Type B pancreatic cell (in vitro differentiated cells): ENCODE measurements around the gene OR2A5. TPM values are rescaled to one million over a fixed set of nuclear protein-coding genes. Genes with fewer than 3 reads are reported as not detected.

ENCODE experiments used
- DNase-seq: peaks from one replicate; pipeline ENCODE4 v3.0.0; 2021; ENCODE audit warnings: mixed read lengths; ENCODE audit not compliant: unreplicated experiment; ENCODE audit errors: extremely low spot score
- H3K27ac Mint-ChIP-seq: 2 replicates; pipeline ENCODE4 v1.8.0; 2021; ENCODE audit warnings: mild to moderate bottlenecking, mixed read lengths
- H3K27me3 Mint-ChIP-seq: 2 replicates; pipeline ENCODE4 v1.8.0; 2021; ENCODE audit warnings: mixed read lengths
- H3K36me3 Mint-ChIP-seq: 2 replicates; pipeline ENCODE4 v1.8.0; 2021; ENCODE audit warnings: mixed read lengths
- H3K4me1 Mint-ChIP-seq: one replicate; pipeline ENCODE4 v1.8.0; 2021; ENCODE audit warnings: mixed read lengths; ENCODE audit not compliant: unreplicated experiment
- H3K4me3 Mint-ChIP-seq: 2 replicates; pipeline ENCODE4 v1.8.0; 2021; ENCODE audit warnings: mild to moderate bottlenecking, mixed read lengths
- H3K9me3 Mint-ChIP-seq: 2 replicates; pipeline ENCODE4 v1.8.0; 2021; ENCODE audit warnings: mixed read lengths
- CTCF ChIP-seq: fragments of 200-600 bp; sonication (generic); conservative IDR thresholded peaks from 2 replicates; pipeline ENCODE4 v1.5.0; 2021; ENCODE audit warnings: antibody characterized with exemption, mild to moderate bottlenecking
- total RNA-seq: library from RNA; stranded (reverse); gene quantifications from 2 replicates; pipeline ENCODE4 v1.2.1, GENCODE V29; 2021; ENCODE audit warnings: low replicate concordance

OR2A5 gene
- total RNA-seq, 1 donor from 2014 or later = not detected

- Mint-ChIP-seq H3K36me3 (no peaks in the 10 kb centered on the region), H3K27ac (no peak overlapping the region), H3K9me3 (no peaks in the 10 kb centered on the region), H3K4me3 (no peak overlapping the region), H3K27me3 (no peaks in the 10 kb centered on the region), H3K4me1 (no peaks in the 10 kb centered on the region)
- no peak for TF ChIP-seq CTCF
- DNase-seq = no peak
Observed at GRCh38 chr7:144098776-144099175, 50.0 kb downstream of the OR2A5 start.

- DNase-seq = no peak
- TF ChIP-seq CTCF = no peak
Observed at GRCh38 chr7:144100607-144101006, 51.9 kb downstream of the OR2A5 start.

GRCh38 chr7:144102041-144102440, 53.3 kb downstream of the OR2A5 start:
- no peak for TF ChIP-seq CTCF
- Mint-ChIP-seq H3K4me3 (no peak overlapping the region), H3K27ac (no peak overlapping the region), H3K36me3 (no peaks in the 10 kb centered on the region), H3K27me3 (no peaks in the 10 kb centered on the region), H3K9me3 (no peaks in the 10 kb centered on the region), H3K4me1 (no peaks in the 10 kb centered on the region)
- no peak for DNase-seq

More at GRCh38 chr7:144100607-144101006, 51.9 kb downstream of the OR2A5 start:
- Mint-ChIP-seq H3K4me3 (no peak overlapping the region), H3K36me3 (no peaks in the 10 kb centered on the region), H3K4me1 (no peaks in the 10 kb centered on the region), H3K9me3 (no peaks in the 10 kb centered on the region), H3K27me3 (no peaks in the 10 kb centered on the region), H3K27ac (no peak overlapping the region)

- TF ChIP-seq CTCF = no peak
- H3K9me3 Mint-ChIP-seq = no peaks in the 10 kb centered on the region
- DNase-seq = no peak
- H3K36me3 Mint-ChIP-seq = no peaks in the 10 kb centered on the region
- no peak overlapping the region for H3K4me3 Mint-ChIP-seq
- no peaks in the 10 kb centered on the region for H3K27me3 Mint-ChIP-seq
- no peaks in the 10 kb centered on the region for H3K4me1 Mint-ChIP-seq
- H3K27ac Mint-ChIP-seq = no peak overlapping the region
Observed at GRCh38 chr7:144105211-144105610, 56.5 kb downstream of the OR2A5 start.

Other genes starting within 250 kb of the OR2A5 start
- gene TCAF1, start 146.8 kb upstream of the OR2A5 start, total RNA-seq = 50.0 and 71.2 TPM in 2 replicates
- not detected in 2 replicates for gene OR2F2, start 113.7 kb upstream of the OR2A5 start, total RNA-seq
- gene OR2F1, start 94.1 kb upstream of the OR2A5 start, total RNA-seq = not detected in 2 replicates
- not detected in 2 replicates for gene OR6B1, start 48.6 kb upstream of the OR2A5 start, total RNA-seq
- not detected in 2 replicates for gene OR2A25, start 20.9 kb downstream of the OR2A5 start, total RNA-seq
- gene OR2A12, start 37.3 kb downstream of the OR2A5 start, total RNA-seq = not detected in 2 replicates
- gene OR2A2, start 60.6 kb downstream of the OR2A5 start, total RNA-seq = not detected in 2 replicates
- gene OR2A14, start 74.2 kb downstream of the OR2A5 start, total RNA-seq = not detected in 2 replicates
- 2.5 and 4.7 TPM in 2 replicates for gene CTAGE4, start 134.5 kb downstream of the OR2A5 start, total RNA-seq
- 8.6 and 24.2 TPM in 2 replicates for gene ARHGEF35, start 146.9 kb downstream of the OR2A5 start, total RNA-seq
- 0.10 TPM in 1 of 2 replicates, not detected in the other for gene OR2A42, start 190.7 kb downstream of the OR2A5 start, total RNA-seq
- 4.2 and 13.7 TPM in 2 replicates for gene OR2A7, start 215.8 kb downstream of the OR2A5 start, total RNA-seq
- 0.99 and 6.4 TPM in 2 replicates for gene CTAGE8, start 220.3 kb downstream of the OR2A5 start, total RNA-seq